HG02885 (cell line): Measurements from ENCODE around the gene SLC22A13.
"Not testable (repeated sequence)": the region's sequence is repeated elsewhere in the genome, so short reads cannot be mapped to it uniquely, and the experiment has no call there.

ENCODE experiments used
- ATAC-seq: cut with Tn5 transposase; IDR thresholded peaks from one replicate; pipeline ENCODE4 v1.9.1; 2021; ENCODE audit warnings: mild to moderate bottlenecking; ENCODE audit not compliant: unreplicated experiment, poor library complexity

The SLC22A13 gene, protein sequence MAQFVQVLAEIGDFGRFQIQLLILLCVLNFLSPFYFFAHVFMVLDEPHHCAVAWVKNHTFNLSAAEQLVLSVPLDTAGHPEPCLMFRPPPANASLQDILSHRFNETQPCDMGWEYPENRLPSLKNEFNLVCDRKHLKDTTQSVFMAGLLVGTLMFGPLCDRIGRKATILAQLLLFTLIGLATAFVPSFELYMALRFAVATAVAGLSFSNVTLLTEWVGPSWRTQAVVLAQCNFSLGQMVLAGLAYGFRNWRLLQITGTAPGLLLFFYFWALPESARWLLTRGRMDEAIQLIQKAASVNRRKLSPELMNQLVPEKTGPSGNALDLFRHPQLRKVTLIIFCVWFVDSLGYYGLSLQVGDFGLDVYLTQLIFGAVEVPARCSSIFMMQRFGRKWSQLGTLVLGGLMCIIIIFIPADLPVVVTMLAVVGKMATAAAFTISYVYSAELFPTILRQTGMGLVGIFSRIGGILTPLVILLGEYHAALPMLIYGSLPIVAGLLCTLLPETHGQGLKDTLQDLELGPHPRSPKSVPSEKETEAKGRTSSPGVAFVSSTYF

DNA sequence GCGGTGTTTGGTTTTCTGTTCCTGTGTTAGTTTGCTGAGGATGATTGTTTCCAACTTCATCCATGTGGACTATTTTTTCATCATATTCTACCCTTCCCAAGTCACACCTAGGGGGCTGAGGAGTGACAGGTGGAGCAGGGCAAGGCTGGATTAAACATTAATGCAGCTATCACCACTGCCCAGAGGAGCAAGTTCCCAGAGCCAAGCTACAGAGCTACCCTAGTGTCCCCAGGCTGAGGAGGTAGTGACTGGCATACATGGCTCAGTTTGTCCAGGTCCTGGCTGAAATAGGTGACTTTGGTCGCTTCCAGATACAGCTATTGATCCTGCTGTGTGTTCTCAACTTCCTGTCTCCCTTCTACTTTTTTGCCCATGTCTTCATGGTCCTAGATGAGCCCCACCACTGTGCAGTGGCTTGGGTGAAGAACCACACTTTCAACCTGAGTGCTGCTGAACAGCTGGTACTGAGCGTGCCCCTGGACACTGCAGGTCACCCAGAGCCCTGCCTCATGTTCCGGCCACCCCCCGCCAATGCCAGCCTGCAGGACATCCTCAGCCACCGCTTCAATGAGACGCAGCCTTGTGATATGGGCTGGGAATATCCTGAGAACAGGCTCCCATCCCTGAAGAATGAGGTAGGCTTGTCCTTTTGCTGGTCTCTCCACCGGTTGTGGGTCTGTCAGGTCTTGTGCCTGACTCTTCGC, at the start of gene SLC22A13:
Gene SLC22A13 (plus strand): TSS at position 209 of the 704 bp plus-strand sequence. CDS start 49 bp downstream, at position 258.
- no peak for ATAC-seq

DNA sequence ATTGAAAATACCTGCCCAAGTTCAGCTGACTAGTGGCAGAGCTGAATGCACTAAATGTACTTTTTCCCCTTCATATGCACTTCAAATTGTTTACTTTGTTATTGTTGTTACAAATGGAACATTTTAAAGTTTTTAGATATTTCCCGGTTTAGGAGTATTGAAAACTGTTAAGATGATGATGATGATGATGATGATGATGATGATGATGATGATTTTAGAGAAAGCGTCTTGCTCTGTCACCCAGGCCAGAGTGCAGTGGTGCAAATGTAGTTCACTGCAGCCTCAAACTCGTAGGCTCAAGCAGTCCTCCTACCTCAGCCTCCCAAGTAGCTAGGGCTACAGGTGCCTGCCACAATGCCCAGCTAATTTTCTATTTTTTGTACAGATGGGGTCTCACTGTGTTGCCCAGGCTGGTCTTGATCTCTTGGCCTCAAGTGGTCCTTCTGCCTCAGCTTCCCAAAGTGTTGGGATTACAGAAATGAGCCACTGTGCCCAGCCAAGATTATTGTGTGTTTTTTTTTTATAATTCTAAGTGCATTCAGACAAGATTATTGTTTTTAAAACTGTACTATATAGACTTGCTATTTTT, 45.9 kb upstream of the SLC22A13 start:
- ATAC-seq, result no peak

DNA sequence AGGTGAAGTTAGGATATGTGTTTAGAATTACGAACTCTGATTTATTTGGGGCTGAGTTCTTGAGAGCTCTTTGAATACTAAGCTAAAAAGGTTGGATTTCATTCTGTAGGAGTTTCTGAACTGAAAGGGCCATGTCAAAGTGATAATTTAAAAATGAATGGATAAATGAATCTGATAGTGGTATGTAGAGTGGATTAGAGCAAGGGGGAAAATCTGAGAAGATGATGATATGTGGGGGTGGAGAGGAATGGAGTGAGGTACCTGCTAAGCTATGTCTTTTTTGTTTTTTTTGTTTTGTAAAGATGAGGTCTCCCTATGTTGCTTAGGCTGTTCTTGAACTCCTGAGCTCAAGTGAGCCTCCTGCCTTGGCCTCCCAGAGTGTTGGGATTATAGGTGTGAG, 44.6 kb upstream of the SLC22A13 start:
- no peak for ATAC-seq

GRCh38 chr3:38222032-38222634, 43.5 kb upstream of the SLC22A13 start:
- no peak for ATAC-seq

DNA sequence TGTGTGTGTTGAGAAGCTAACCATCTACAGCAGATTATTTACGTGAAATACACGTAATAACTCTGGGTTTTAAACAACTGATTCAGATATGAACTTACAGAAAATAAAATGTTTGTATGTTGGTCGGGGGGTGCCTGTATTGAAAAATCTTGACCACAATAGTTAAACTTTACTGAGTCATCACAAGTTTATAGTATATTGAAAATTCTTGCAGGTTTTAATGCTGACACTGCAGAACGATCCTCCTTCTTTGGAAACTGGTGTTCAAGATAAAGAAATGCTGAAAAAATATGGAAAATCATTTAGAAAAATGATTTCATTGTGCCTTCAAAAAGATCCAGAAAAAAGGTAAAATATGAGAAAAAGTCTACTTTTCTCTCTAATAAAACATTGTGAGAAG, 41.3 kb upstream of the SLC22A13 start:
- no peak for ATAC-seq

GRCh38 chr3:38226273-38226672, 39.3 kb upstream of the SLC22A13 start:
- ATAC-seq, result no peak

GRCh38 chr3:38227989-38228388, 37.6 kb upstream of the SLC22A13 start:
- no peak for ATAC-seq

- ATAC-seq, result no peak
Measured at GRCh38 chr3:38229036-38229435, 36.6 kb upstream of the SLC22A13 start.

- ATAC-seq, result no peak
Measured at GRCh38 chr3:38232701-38233100, 32.9 kb upstream of the SLC22A13 start.

GRCh38 chr3:38235466-38235865, 30.1 kb upstream of the SLC22A13 start:
- ATAC-seq, result no peak

DNA sequence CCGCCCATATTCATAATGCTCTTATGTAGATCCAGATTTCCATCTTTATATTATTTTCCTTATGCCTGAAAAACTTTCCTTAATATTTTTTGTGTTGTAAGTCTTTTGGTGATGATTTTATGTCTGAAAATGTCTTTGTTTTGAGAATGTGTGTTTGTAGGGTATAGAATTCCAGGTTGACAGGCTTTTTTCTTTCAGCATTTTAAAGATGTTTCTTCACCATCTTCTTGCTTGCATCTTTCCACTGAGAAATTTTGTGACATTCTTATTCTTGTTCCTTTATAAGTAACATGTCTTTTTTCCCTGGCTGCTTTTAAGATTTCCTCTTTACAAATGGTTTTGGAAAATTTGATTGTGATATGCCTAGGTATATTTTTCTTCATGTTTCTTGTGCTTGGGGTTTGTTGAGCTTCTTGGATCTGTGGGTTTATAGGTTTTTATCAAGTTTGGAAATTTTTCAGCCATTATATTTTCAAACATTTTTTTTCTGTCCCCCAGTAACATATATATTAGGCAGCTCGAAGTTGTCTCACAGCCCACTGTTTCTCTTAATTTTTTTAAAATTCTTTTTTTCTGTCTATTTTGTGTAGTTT, 27.1 kb upstream of the SLC22A13 start:
- ATAC-seq, result no peak

- not testable (repeated sequence) for ATAC-seq
Measured at GRCh38 chr3:38242812-38243211, 22.8 kb upstream of the SLC22A13 start.

DNA sequence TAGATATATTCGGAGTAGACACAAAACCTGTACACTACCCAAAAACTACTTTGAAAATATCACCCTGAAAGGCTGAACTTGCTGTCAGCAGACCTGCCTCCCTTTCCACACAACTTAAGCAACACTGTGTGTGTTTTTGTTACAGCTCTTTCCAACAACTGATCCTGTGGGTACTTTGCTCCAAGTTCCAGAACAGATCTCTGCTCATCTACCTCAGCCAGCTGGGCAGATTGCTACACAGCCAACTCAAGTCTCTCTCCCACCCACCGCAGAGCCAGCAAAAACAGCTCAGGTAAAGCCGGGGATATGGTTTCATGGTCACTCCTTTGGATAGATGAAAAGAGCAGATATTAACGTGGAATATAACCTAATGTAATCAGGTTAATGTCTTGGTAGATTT, 19.7 kb upstream of the SLC22A13 start:
- no peak for ATAC-seq

DNA sequence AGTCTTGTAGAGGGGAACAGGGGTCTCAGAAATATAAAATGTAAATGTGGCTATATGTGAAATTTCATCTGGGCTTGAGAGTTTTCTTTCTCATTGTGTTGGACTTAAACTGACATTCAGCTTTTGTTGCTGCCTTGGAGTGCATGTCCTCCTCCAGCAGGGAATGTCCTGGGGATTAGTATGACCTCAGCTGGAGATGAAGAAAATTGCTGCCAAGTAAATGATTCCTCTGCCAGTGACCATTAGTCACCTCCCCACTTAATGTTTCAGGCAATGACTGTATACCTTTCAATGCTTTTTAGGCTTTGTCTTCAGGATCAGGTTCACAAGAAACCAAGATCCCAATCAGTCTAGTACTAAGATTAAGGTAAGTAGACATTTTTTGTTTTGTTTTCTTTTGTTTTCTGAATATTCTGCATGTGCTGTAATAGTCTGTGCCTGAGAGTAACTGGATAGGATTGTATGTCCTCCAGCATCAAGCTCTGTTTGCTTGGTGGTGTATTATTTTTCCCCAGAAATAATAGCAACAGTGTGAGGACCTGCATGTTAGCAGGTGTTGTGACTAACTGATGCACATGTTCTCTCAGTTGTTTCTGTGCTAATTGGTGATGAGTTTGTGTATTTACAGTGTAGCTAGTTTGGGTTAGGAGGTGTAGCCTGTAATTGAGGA, 18.1 kb upstream of the SLC22A13 start:
- ATAC-seq, result no peak

- no peak for ATAC-seq
Measured at GRCh38 chr3:38250198-38250597, 15.4 kb upstream of the SLC22A13 start.

DNA sequence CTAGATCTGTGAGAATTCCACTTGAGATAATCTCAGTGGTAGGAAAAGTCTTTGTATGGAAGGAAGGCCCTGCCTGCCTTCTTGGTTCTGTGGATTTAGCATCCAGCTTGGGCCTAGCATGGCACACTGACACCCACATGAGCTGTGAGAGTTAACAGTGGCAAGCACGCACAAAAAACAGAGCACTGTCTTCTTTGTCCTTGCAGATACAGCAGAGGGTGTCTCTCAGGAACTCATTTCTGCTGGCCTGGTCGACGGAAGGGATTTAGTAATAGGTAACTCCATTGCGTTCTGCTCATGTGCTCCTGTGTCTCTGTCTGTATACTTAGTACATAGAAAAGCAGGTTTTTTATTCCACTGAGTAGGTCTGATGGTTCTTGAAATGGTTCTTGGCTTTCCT, 14.4 kb upstream of the SLC22A13 start:
- ATAC-seq, result no peak

DNA sequence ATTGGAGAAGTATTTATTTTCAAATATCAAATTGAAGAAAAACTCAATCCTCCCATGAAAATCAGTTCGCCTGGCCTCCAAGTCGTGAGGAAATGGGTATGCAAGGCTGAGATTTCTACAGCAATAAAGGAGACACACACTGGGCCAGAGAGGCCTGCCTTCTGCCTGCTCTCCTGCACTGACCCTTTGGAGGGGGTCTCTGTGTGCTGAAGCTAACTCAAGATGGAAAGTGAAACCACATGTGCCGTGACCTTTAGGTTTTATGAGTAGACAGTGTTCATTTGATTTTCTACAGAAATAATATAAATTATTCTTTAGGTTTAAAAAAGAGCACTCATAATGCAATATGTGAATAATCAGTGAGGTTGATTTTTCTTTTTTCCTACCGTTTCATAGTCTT, 11.9 kb upstream of the SLC22A13 start:
- no peak for ATAC-seq

GRCh38 chr3:38254872-38255271, 10.7 kb upstream of the SLC22A13 start:
- no peak for ATAC-seq

DNA sequence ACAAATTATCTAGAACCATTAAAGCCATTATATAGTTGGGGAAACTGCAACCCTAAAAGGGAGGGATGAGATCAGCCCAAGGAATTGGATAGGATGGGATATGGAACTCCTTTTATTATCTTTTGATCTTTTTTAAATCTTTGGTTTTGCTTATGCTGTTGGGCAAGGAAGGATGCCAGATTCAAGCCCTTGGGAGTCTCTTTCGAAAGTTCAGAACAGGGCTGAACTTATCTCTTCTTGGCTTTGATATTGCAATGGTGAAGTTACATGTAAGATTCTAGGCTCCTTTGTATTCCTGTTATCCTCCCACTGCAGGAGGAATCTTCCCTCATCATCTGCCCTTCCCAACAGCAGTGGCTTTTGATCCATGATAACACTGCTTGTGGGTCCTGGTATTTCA, 10.0 kb upstream of the SLC22A13 start:
- no peak for ATAC-seq

GRCh38 chr3:38257583-38257982, 8.0 kb upstream of the SLC22A13 start:
- no peak for ATAC-seq
